ENCODE results near the gene LDAH.

Gene LDAH

DNA sequence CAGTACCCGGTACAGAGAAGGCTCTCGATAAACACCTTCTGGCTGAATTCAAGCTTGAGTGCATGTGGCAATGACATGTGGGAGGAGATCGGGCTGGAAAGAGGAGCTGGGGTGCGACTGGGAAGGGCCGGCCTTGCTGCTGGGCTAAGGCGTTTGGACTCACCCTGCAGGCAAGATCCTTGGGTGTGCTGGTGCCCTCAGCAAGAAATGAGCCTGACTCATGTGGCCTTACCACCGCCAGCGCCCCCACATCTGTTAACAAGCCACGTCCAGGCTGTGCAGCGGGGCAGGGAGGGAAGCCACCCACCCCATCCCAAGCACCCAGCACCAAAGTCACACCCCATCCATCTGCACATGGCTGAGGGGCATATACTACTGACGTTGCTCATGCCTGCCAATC, 173.3 kb downstream of the LDAH start:
- DNase-seq, result no peak

DNA sequence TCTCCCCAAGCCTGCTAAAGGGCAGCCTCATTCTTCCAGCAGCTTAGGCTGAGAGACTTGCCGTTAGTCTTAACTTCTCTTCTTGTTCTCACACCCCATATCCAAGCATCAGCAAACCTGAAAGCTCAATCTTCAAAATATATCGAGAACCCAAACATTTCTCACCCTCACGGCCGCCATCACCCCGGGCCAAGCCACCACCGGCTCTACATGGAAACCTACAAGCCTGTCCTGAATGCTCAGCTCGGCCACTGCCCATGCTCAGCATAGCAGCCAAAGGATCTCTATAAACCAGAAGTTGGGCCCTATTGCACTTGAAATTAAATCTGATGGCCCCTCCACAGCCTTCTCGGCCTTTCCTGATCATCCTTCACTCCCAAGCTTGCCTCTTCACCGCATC, 174.1 kb downstream of the LDAH start:
- no peak for DNase-seq

DNA sequence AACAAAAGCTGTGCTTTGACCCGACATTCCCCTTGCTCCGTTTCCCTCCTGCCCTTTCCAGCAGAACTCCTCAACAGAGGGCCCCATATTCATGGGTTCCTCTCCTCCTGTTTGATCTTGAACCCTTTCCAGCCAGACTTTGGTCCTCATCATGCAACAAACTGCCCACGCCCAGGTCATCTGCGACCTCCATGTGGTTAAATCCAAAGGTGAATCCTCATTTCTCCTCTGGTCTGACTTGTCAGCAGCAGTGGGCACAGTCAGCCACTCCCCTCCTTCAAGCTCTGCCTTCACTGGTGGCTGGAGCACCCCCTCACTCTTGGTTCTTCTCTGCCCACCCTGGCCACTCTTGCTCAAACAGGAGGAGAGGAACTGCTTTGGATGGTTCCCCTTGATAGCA, 174.7 kb downstream of the LDAH start:
- no peak for DNase-seq

DNA sequence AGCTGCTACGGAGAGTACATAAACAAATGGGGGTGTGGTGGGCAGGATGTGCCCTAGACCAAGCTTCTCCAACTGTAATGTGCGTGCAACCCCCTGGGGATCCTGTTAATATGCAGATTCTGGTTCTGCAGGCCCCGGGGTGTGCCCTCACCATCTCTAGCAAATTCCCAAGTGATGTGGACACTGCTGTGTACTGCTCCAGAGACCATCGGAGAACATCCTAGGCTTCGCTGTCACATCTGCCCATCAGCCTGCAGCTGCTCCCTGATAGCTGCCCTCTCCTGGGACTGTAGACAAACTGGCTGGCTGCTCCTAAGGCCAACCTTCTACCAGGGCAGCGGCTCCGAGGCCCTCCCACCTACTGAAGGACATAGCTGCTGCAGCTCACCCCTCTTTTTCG, 175.2 kb downstream of the LDAH start:
- DNase-seq, result no peak

DNA sequence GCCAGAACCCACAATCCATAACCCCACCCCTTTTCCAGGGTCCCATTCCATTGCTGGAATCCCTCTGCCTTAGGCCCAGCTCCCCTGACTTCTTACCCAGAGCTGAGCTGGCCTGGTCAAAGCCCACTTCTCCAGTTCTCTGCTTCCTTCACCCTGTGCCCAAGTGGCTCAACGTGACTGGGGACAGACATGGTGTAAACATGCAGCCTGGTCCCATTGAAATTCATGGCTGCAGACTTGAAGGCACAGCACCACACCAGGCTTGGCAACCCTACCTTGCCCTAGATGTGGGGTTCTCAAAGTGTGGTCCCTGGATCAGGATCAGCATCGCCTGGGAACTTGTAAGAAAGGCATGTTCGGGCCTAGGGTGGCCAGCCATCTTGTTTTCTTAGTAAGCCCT, 175.7 kb downstream of the LDAH start:
- DNase-seq, result no peak

DNA sequence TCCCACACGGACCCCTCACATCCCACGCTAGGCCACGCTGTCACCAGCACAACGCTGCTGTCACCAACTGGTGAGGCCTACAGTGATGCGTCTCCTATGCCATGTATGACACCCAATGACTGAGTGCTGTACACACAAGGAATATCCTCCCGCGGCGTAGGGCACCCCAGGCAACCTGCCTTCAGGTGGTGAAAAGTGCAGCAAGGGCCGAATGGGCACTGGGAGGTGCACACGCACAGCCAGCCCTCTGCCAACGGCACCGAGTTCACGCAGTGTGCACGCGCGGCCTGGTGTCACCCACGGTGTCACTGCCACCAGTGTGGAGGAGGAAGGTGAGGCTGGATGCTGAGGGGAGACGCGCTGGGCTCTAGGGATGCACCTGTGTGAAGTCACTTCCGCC, 176.5 kb downstream of the LDAH start:
- no peak for DNase-seq

DNA sequence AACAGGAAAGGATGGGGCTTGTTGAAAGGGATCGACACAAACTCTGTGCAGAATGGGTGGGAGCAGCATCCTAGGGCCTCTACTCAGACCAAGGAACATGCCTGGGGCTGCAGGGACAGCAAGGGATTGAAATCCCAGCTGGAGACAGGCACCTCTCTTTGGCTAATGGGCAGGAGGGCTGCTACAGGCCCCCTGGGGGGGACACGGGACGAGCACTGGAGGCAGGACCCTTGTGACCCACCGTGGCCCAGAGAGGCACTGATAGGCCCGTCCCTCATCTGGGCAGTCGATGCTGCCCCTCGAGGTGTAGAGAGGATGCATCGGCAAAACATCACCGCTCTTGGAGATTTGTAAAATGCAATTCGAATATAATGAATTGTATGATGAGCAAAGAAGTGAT, 177.1 kb downstream of the LDAH start:
- no peak for DNase-seq

DNA sequence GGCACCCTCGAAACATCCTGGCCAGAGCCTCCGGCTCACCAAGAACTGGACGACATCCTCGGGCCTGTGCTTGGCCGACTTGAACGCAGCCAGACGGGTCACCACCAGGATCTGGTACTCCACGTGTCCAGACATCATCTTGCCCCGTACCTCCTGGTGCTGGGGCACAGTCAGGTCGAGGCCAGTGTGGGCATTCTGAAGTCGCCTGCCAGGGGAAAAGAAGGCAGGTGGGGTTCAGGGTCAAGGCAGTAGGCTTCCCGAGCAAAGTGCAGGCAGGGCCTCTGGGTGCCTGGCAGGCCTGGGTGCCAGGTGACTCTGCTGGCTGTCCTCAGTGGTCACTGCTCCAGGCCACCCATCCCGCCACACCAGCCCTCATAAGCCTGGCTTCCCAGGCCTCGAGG, 177.6 kb downstream of the LDAH start:
- DNase-seq, result no peak

DNA sequence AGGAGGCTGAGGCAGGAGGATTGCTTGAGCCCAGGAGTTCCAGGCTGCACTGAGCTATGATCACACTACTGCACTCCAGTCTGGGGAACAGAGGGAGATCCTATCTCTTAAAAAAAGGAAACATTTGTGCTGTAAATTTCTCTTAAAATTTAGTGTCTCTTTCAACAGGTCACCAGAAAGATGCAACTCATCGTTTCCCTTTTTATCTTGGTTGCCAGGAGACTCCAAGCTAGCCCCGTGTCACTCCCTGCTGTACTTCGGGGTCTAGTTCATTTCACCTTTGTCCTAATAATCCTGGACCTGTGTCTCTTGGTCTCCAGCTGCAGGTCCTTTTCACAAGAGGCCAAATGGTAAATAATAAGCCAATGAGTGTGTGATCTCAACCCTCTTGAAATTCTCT, 179.1 kb downstream of the LDAH start:
- DNase-seq, result no peak

DNA sequence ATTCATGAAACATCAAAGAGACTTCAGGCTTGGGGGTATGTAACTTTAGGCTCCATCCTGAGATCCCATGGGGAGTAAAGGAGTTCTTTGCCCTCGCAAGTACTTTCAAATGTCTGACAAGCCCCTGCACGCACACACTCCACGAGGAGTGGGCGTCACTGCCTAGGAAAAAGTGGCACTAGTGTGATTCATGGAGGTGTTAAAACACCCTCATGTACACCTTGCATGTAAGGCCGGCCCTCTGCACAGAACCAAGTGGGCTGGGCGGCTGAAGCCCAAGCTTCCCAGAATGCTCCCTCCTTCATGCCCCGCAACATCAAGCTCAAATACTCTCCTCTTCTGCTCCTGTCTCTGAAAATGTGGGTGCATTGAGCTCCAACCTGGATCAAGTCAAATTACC, 179.8 kb downstream of the LDAH start:
- DNase-seq, result no peak

DNA sequence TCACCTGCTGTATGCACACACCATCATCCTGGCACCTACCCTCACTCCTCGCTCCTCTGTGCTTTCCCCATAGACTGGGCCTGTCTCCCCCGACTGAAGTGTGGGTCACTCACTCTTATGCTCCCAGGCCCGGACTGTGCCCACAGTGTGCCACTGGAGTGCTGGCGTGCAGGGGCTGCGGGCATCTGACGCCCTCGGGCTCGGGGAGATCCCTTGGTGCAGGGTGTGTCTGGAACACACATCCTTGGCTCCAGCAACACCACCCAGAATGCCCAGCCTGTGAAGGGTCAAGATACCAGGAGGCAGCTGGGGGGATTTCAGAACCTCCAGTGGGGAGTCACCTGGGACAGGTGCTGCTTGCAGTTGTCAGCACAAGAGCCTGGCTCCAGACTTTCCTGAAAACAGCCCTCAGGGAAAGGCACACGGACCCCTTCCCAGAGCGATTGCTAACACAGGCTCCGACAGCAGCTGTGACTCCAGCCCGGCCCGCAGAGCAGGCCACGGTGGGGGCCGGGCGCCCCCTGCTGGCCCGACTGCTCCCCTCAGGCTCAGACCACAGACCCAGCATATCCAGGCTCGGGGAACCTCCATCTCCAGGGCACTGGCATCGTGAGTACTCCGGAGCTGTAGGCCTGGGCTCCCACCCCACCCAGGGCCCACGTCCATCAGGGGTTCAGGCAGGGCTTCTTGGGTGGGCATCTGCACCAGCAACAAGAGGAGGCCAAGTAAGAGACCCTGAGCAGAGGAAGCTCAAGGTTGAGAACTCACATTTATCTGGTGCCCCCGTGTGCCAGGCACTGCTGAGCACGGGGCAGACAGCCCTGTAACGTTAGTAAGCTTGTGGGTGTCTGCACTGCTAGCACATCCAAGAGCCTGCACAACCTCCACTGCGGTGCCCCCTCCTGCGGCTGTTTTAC, 180.6 kb downstream of the LDAH start:
- DNase-seq, result peak; percentile 48 to 52

DNA sequence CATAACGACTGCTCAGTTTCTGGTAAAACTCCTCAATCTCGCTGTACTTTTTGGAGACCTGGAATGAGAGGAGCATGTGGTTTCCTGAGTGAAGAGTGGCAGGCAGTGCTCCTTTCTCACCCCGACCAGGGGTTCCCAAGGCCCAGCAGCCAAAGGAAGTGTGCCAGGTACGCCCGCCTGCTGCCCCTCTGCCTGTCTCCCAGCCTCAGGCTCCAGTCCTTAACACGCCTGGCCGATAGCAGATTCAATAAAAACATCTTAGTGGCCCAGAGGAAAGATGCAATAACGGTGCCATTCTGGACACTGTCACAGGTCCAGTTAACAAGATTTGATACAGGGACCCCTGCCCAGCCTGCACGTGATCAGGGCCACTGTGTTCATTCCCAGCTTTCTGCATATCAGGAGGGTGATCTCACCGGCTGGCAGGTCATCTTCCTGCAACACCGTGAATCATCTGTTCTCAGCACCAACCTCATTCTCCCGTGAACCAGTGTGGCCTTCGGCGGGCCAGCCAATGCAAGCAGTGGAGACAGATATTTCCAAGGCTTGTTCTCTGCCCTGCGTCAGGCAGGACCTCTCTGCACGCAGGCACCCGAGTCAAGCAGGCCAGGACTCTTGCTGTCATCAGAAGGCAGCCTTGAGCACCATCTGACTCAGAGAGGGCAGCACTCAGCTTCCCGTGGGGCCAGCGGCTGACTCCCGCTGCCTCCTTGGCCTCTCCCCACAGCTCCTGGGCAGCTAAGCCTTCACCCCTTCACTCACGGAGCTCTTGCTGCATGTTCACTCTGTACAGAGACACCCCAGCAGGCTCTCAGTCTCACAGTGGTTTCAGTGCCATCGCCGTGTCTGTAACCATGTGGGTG, 181.5 kb downstream of the LDAH start:
- DNase-seq, result no peak

DNA sequence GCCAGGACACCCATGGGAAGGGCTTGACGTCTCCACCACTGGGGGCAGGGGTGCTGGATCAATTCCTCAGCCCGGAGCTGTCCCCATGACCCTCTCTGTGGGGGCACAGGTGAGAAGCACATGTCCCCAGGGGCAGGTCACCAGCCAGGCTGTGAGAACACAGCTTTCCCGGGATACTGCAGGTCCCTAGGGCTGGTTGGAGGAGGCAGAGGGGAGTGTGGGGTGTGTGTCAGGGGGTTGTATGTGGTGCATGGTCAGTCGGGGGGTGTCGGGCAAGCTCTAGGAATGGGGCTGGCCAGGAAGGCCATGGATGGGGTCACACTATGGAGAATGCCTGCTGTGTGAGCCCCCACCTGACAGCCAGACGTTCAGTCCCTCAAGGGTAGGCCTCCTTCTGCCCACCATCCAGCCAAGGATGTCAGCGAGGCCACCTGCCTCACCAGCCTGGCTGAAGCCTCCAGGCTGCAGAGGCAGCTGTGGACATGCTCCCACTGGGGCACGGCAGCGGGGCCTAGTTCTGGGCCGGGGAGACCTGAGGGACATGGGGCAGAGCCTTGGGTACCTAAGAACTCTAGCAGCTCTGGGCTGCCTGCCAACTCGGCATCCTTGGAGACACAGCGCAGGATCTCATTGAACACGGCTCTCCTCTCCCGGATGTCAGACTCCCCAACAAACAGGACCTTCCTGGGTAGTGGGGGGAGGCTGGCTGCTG, 182.3 kb downstream of the LDAH start:
- DNase-seq, result no peak

DNA sequence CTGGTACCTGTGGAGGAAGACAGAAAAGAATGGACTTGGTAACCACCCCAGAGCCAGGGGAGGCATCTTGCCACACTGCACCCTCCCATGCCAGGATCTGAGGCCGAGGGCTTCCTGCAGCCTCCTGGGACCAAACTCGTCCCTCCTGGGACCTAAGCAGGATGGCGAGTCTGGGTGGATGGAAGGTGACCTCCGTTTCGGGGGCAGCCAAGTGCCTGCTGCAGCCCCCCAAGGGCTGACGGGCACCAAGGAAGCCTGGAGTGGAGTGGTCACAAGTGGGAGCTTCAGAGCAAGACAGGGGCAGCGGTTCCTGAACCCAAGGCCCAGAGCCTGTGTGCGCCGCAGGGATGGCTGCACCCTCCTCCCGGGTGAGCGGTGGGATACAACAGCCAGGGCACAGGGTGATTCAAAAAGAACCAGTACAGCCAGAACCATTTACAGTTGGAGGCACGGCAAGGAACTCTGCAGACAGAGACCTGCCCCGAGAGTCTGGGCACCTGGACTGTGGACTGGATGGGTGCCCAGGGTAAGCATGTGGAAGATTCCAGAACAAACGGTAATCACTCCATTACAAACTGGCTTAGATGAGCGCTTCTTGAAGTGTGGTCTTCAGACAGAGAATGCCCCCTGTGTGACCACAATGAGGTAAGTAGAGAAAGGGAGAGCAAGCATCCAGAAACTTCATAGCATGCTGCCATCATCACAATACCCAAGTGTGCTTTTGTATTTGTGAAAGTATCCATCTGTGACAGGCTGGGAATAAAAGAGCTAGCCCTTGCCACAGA, 184.1 kb downstream of the LDAH start:
- no peak for DNase-seq

DNA sequence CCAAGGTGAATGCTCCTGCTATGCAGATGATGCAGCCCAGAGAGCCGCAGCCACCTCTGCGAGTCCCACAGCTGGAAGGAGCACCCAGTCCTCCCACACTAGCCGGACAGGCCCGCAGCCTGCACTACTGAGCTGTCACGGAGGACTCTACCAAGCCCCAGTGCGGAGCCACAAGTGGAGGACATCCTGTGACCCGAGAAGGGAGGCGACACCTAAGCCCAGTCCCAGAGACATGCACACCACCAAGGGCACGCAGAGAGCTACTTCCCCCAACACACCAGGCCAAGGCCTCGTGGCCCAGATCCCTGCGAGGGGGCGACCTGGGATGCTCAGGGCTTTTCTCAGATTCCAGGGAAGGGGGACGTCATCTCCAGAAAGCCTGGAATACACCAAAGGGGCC, 184.9 kb downstream of the LDAH start:
- DNase-seq, result no peak

DNA sequence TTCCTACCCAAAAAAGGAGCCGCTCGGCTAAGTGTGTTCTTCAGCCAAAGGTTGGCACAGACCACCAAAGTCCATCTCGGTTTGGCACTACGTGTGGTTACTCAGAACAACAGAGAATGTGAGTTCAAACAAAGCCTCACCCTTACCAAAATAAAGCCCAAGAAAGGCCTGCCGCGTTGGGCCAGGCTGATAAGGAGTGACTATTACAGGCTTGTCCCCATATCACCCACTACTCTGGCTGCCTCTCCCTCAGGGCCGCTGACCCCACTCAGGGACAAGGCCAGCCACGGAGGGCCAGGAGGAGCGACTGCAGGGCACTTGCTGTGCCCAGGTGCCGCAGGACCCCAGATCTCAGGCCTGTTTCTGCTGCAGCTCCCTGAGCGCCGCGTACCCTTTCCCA, 185.8 kb downstream of the LDAH start:
- DNase-seq, result no peak

DNA sequence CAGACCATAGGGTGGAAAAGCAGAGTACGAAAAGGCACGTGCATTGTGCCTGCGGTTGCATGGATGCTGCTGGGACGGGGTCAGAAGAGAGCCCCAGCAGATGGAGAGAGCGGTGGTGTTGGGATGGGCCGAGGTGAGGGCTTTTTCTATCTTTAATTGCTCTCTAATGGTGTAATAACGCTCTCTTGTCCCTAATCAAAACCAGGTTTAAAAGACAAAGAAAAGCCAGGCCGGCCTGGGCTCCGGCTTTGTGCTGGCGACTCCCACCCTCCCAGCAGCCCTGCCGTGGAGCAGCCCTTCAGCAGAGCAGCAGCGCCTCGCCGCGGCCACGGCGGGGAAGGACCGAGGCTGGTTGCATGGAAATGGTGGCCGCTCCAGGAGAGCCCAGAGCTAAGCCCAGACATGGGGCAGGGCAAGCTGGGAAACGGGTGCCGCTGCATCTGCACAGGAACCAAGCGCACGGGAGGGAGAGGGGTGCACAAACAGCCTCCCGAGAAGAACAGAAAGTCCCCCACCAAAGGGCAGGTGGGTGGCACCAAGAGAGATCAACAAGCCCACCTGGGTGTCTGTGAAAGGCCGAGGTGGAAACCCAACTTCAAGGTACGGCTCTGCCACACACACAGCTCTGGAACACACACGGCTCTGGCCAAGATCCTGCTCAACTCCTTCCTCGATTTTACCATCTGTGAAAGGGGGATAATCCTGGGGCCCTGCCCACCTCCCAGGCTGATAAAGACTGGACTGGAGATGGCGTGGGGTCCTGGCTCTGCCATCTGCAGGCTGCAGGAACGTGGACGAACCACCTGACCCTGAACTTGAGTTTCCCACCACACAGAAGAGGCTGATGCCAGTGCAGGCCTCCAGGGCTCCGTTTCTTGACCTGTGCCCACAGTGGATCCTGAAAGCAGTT, 187.0 kb downstream of the LDAH start:
- DNase-seq, result peak; percentile 65 to 80

DNA sequence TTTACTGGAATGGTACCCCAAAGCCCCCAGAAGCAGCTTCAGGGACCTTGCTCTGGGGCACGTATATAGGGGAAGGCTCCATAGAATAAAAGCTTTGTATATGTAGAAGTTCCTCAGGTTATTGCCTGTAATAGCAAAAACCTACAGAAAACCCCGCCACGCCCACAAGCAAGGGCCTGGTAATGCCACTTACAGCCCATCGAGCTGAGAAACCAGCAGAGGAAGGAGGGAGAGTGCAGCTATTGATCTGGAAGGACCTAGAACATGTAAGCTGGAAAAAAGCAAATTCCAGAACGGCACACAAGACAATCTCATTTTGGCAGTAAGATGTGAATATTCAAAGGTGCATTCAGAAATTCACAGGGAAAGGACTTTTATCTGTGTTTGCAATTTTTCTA, 187.8 kb downstream of the LDAH start:
- DNase-seq, result peak; percentile 25 to 73

DNA sequence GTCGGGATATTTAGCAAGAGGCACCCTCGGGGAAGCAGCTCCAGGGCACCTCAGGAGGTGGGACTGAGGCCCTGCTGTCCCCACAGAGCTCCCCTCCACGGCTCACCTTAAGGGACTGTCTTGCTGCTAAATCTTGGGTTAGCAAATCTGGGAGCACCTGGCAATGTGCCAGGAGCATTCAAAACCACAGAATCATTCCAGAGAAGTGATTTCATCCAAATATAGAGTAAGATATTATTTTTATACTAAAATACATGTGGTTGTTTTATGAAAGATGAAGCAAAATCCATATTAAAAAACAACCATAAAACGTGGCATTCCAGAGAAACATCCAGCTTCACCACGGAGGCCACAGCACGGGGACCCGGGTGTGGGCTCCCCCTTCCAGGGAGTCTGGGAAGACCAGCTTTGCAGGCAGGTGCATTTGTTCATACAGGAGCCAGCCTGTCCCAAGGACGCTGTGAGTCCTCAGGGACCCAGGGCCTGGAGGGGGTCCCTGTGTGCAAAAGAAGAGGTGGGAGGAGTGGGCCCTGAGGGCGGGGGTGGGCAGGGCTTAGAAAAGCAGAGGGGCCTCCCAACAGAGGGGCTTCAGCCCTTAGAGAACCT, 188.3 kb downstream of the LDAH start:
- no peak for DNase-seq
